ENCODE data around the gene SORCS2.

SORCS2 gene

GRCh38 chr4:7224878-7225533 lies 32.7 kb downstream of the SORCS2 start:
- DNase-seq = no peak

DNA sequence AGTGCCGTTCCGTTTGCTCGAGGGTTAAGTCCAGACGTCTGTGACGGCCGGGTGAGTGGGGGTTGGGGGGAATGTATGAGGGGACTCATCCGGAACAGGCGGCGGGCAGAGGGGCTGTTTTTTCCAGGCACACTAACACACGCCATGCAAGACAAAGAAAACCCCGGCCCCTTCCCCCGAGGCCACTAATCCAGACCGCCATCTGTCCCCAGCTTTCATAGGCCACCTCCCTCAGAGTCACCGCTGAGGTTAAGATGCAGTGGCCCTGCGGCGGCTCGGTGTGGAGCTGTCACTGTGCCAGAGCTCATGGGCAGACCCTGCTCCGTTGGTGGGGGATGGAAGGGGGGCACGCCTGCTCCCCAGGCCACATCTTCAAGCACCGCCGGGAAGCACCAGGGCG lies 34.1 kb downstream of the SORCS2 start:
- no peak for DNase-seq

DNA sequence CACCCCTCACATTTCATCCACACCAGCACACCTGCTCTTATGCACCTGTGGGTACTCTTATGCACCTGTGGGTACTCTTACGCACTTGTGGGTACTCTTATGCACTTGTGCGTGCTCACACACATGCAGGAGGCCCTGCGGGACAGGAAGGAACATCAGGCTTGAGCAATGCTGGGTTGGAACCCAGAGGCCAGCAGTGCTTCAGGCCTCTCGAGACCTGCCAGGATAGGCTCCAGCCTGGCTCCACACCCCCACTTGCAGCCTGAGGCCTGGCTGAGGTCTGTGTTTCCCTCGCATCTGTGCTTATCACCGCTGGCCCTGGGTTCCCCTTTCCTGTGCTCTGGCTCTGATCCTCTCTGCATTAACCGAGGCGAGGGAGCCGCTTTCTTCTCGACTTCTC lies 34.7 kb downstream of the SORCS2 start:
- DNase-seq = no peak

GRCh38 chr4:7228734-7229133 lies 36.4 kb downstream of the SORCS2 start:
- no peak for DNase-seq

DNA sequence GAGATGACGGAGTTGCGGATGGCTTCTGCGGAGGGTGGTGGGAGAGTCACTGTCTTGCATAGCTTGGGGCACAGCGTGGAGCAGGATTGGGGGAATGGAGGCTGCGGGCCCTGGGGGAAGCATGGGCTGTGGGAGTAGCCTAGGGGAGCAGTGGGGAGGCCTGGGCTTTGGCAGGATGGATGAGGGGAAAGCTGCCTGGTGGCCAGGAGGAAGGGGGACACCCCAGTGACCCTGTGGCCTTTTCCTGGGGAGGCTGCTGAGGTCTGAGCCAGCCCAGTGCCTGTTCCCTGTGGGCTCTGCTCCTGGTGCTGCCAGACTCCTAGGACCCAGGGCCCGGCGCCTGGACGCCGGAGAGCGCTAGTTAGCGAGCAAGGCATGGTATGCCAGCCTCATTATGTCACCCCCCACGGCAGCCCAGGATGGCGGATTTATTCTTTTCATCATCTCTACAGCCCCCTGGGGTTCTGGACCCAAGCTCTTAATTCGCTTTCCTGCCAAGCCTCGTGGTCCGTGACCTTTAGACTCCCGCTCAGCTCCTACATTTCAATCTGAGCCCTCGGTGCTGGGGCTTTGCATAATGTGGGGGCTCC lies 39.8 kb downstream of the SORCS2 start:
- DNase-seq = no peak

DNA sequence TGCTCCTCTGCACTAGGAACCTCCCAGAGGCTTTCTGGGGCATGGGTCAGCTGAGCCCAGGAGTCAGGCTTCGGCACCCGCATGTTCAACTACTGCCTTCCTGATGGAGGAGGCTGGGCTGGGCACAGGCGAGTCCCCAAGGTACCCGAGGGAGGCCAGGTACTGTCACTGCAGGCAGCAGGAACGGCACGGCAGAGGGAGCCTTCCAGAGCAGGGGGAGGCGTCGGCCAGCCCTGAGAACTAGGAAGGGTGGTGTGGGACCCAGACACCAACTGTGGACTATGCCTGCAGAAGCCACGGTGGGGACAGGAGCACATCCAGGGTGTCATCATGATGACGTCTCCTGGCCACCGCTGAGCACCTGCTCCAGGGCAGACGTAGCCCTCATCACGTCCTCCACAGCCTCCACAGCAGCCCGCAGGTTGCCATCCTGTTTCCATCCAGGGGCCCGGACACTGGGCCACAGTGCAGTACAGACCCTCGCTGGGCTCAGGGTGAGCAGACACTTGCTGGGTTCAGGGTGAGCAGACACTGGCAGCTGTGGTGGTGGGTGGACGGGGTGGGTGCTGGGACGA lies 40.8 kb downstream of the SORCS2 start:
- DNase-seq = no peak

GRCh38 chr4:7233601-7234000 lies 41.3 kb downstream of the SORCS2 start:
- no peak for DNase-seq

DNA sequence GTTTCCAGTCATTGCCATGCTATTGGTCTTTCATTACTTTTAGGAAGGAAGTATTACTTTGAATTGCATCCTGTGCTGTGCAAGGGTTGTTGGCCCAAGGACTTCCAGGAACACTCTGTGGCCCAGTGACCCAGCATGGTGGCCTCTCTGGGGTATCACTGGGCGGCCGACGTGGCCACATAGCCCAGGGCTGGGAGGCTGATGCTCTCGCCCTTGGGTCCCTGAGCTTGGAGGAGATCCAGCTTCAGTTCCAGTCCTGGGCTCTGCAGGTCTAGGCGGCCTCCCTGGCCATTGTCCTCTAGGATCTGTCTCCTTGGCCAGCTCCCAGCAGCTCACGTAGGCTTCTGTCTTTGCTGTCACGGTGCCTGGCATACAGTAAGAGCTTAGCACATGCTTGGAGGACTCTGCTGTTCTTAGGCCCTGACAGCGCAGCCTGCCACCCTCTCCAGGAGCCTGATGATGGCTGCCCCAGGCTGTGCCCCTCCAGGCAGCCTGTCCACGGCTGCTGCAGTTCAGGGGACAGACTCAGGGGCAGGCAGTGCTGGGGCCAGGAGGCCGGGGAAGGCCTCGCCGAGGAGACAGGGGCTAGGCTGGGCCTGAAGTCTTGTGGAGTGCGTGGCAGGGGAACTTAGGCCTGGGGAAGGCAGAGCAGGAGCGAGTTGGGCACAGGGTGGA lies 42.2 kb downstream of the SORCS2 start:
- DNase-seq = no peak

- no peak for DNase-seq
Observed at GRCh38 chr4:7235030-7235380, 42.7 kb downstream of the SORCS2 start.

DNA sequence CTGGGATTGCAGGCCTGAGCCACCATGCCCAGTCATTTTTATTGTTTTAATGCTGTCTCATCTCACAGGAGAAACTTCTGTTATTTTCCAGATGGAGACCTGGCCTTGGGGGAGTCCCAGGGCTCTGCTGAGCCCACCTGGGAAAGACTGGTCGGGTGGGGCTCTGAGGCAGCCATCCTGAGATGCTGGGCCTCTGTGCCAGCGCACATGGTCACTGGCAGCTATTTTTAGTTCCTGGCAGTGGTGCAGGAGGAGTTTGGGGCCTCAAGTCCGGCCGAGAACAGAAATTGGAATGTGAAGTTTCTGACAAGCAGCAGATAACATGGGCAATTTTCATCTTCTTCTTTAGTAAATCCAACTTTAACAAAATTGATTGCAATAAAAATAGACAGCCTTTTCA lies 44.5 kb downstream of the SORCS2 start:
- DNase-seq = no peak

GRCh38 chr4:7237873-7238272 lies 45.5 kb downstream of the SORCS2 start:
- DNase-seq = no peak

DNA sequence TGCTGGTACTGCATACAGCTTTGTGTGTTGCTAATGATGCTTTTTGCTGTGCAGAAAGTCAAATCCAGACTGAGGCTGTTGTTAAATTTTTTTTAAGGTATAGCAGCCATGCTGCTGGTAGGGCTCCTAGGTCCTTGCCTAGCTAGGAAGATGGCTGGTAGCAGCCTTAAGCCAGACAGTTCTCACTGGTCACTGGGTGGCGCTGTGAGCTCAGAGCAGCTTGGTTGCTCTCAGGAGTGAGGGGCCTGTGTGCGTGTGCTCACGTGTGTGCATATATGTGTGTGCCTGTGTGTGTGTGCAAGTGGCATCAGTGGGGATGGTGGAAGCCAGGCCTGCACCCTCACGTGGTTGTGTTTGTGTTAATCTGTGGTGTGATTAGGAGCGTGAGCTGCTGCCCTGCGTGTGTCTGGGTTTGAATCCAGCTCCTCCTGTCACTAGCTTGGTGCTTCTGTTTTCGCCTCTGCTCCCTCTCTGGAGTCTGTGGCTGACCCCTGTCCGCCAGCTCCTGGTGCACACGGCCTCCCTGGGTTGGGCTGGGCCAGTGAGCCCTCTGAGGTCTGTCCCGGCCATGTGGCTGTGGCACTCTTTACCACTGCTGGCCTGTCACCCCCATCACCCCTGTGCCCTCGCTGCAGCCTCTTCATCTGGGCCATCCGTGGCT lies 46.1 kb downstream of the SORCS2 start:
- no peak for DNase-seq

DNA sequence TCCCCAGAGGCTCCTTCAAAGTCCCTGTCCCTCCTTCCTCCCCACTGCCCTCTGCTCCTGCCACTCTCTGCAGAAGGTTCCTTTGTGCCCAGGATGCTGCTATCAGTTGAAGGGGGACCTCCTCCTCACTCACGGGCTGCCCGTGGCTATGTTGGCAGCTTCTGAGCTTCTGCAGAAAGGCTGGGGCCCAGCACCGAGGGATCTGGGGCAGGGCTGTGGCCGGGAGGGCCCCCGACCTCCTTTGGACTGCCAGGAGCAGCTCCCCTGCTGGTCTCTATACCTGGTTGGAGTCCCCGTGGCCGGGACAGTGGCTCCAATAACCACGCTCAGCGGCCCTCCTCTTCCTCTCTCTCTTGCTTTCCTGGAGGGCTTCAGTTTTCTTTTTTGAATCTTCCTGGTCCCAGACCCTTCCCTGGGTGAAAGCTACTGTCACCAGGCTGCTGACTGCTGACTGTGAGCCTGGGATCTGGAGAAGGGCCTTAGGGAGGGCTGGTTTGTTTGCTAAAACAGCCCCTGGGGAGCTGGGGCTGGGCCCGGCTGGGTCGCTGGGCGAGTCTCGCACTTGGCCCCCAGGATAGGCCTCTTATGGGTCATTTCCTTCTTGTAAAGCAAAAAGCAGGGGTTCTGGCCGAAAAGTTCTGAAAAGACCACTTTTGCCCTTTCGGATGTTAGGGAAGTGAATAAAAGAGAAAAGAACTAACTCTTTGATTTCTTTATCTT lies 46.9 kb downstream of the SORCS2 start:
- no peak for DNase-seq

DNA sequence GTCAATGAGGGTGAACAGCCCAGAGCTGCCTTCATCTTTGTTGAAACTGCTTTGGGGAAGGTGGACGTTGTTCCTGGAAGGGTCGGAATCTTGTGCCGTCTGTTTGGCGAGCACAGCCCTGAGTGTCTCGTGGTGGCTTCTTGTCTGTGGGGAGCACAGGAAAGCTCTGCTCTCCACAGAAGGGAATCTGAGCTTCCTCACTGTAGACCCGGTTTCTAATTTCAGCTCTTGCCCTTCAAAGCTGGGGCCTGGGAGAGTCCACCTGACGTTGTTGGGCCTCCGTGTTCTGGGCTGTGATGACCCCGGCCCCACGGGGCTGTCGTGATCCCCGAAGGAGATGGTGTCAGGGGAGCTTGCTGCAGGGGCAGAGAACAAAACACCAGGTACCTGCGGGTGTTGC lies 47.5 kb downstream of the SORCS2 start:
- DNase-seq = no peak

DNA sequence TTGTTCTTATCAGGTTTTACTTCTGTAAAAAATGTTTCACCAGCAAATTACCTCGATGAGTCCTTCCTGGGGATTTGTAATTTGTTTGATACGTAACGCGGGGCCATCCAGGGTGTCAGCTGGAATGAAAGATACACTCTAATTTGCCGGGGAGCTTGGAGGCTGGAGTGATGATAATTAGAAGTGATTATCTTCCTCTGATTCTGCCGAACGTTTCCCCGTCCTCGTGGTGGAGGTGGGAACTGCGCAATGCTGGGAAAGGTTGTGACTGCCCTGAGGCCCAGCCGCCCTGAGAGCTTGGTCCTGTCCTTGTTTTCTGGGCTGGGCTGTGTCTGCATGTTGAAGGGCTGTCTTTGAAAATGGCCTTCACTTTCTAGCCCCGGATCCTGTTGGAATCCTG lies 48.0 kb downstream of the SORCS2 start:
- no peak for DNase-seq

DNA sequence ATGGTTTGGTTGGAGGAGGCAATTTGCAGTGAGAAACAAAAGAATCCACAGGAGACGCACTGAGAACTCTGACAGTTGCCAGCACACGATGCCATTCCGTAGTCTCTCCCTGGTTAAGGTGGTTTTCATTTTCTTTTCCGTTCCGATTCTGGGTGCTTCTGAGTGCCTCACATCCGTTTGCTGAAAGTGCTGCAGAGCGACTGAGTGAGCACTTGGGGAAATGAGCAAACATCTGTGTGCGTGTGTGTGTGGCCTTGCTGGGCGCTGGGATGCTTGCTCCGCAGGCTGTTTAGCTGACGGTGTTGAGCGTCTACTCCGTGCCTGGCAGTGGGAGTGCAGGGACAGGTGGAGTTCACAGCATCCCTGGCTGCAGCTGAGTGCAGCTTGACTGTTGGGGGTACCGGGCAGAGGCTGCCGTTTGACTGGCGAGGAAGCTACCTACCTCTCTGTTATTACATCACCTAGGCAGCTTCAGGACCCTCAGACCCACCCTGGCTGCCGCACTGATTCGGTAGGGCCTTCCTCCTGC lies 49.3 kb downstream of the SORCS2 start:
- DNase-seq = no peak

DNA sequence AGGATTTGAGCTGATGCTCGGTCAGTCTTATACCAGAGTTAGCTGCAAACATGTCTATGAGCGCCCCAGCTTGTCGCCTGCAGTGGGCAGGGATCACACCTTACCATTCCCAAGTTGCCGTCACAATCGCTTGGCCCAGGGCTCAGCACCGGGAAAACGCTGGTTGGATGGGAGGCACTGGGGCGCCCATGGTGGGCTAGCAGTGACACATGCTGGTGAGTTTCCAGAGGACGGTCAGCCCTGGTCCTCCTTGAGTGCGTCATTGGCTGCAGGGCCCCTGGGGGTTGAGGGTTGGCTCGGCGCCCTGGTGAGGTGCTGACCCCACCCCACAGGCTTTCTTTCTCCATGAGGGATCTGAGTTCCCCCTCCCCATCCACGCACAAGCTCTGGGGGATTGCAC lies 50.4 kb downstream of the SORCS2 start:
- DNase-seq = no peak

- no peak for DNase-seq
Observed at GRCh38 chr4:7243609-7244330, 51.4 kb downstream of the SORCS2 start.

DNA sequence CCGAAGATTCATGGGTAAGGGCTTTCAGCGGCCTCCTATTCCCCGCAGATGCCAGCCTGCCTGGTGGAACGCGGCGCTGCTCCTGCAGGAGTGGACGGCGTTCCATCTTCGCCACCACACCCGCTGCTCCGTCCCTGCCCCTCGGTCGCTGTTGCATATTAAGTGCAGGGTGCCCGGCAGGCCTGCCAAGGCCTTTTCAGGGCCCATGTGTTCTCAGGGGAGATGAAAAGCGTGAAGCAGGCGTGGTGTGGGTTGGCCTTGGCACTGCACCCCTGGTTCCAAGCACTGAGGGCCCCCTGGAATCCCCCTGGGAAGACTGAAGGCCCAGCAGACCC lies 52.0 kb downstream of the SORCS2 start:
- DNase-seq = no peak

GRCh38 chr4:7244751-7245320 lies 52.5 kb downstream of the SORCS2 start:
- DNase-seq = no peak

GRCh38 chr4:7247521-7247920 lies 55.2 kb downstream of the SORCS2 start:
- no peak for DNase-seq

- DNase-seq = no peak
Observed at GRCh38 chr4:7247946-7248345, 55.6 kb downstream of the SORCS2 start.

All from effector CD4-positive, alpha-beta T cell (primary cell).